IPS-18a (cell line): Measurements from ENCODE around the gene GTF3A.
"Not testable (repeated sequence)": the region's sequence is repeated elsewhere in the genome, so short reads cannot be mapped to it uniquely, and the experiment has no call there.

Source experiments
- H3K27ac ChIP-seq: one replicate; pipeline ENCODE4 v1.5.1; 2013; ENCODE audit warnings: low read length
- H3K27me3 ChIP-seq: one replicate; pipeline ENCODE4 v1.6.1; 2013; ENCODE audit warnings: mild to moderate bottlenecking, low read length; ENCODE audit not compliant: control insufficient read depth, insufficient read depth
- H3K36me3 ChIP-seq: one replicate; pipeline ENCODE4 v1.6.1; 2013; ENCODE audit warnings: low read depth, low read length; ENCODE audit not compliant: control insufficient read depth
- H3K4me1 ChIP-seq: one replicate; pipeline ENCODE4 v1.6.1; 2013; ENCODE audit warnings: low read depth, low read length; ENCODE audit not compliant: control insufficient read depth
- H3K4me3 ChIP-seq: one replicate; pipeline ENCODE4 v1.5.1; 2013; ENCODE audit warnings: low read length
- H3K9ac ChIP-seq: one replicate; pipeline ENCODE4 v1.6.1; 2013; ENCODE audit warnings: mild to moderate bottlenecking, low read length, moderate library complexity
- H3K9me3 ChIP-seq: one replicate; pipeline ENCODE4 v1.6.1; 2013; ENCODE audit warnings: low read depth, low read length; ENCODE audit not compliant: control insufficient read depth

GTF3A gene

GRCh38 chr13:27391471-27391870 is 32.9 kb upstream of the GTF3A start:
- Histone ChIP-seq H3K27me3 (no peaks in the 10 kb centered on the region), H3K4me3 (no peak overlapping the region), H3K4me1 (peaks cover 3% of the 10 kb centered on the region)

DNA sequence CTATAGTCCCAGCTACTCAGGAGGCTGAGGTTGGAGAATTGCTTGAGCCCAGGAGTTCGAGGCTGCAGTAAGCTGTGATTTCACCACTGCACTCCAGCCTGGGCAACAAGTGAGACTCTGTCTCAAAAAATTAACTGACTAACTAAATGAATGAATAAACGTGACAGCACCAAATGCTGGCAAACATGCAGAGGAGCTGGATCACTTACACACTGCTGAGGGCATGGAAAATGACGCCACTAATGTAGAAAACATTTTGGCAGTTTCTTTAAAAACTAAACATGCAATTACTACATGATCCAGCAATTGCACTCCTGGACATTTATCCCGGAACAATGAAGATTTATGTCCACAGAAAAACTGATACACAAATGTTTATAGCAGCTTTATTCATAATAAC is 31.3 kb upstream of the GTF3A start:
- Histone ChIP-seq H3K4me3 (no peak overlapping the region), H3K4me1 (no peaks in the 10 kb centered on the region), H3K27me3 (no peaks in the 10 kb centered on the region), H3K9ac (no peak overlapping the region), H3K27ac (no peak overlapping the region), H3K36me3 (no peaks in the 10 kb centered on the region), H3K9me3 (no peaks in the 10 kb centered on the region)

More at GRCh38 chr13:27391471-27391870, 32.9 kb upstream of the GTF3A start:
- Histone ChIP-seq H3K27ac (no peak overlapping the region), H3K36me3 (no peaks in the 10 kb centered on the region), H3K9me3 (no peaks in the 10 kb centered on the region), H3K9ac (no peak overlapping the region)

GRCh38 chr13:27395007-27395510 is 29.4 kb upstream of the GTF3A start:
- no peaks in the 10 kb centered on the region for H3K9me3 ChIP-seq

GRCh38 chr13:27396252-27396846 is 28.1 kb upstream of the GTF3A start:
- Histone ChIP-seq H3K9ac (no peak overlapping the region), H3K27ac (no peak overlapping the region), H3K27me3 (no peaks in the 10 kb centered on the region), H3K4me1 (no peaks in the 10 kb centered on the region), H3K36me3 (no peaks in the 10 kb centered on the region), H3K4me3 (no peak overlapping the region), H3K9me3 (no peaks in the 10 kb centered on the region)

More at GRCh38 chr13:27395007-27395510, 29.4 kb upstream of the GTF3A start:
- no peaks in the 10 kb centered on the region for H3K4me1 ChIP-seq
- H3K4me3 ChIP-seq = no peak overlapping the region
- no peak overlapping the region for H3K27ac ChIP-seq
- H3K27me3 ChIP-seq = no peaks in the 10 kb centered on the region
- H3K9ac ChIP-seq = no peak overlapping the region
- H3K36me3 ChIP-seq = no peaks in the 10 kb centered on the region

GRCh38 chr13:27398360-27398759 is 26.1 kb upstream of the GTF3A start:
- Histone ChIP-seq H3K9me3 (no peaks in the 10 kb centered on the region), H3K9ac (no peak overlapping the region), H3K4me1 (peaks cover 7% of the 10 kb centered on the region), H3K4me3 (no peak overlapping the region), H3K36me3 (no peaks in the 10 kb centered on the region), H3K27me3 (no peaks in the 10 kb centered on the region), H3K27ac (no peak overlapping the region)

- H3K9ac ChIP-seq, H3K27ac ChIP-seq, H3K36me3 ChIP-seq, H3K27me3 ChIP-seq, H3K4me3 ChIP-seq, H3K9me3 ChIP-seq: not testable (repeated sequence)
- H3K4me1 ChIP-seq = peaks cover 12% of the 10 kb centered on the region
These were observed 24.0 kb upstream of the GTF3A start for GRCh38 chr13:27400405-27400804.

DNA sequence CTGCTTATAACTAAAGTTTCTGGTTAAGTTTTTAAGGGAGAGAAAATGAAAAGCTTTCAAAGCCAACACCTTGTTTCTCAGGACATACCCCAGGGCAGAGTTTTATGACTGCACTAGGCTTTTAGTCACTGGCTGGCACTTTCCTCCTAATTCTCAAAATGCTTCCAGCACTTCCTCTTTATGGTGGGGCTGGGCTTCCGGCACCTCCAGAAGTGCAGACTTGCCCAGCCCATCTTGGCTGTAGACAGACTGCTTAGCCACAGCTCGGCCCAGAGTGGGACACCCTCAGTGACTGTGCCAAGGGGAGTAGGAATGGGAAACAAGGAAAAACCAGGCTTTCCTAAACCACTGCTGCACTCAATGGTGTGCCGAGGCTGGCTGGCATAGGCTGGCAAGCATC is 23.2 kb upstream of the GTF3A start:
- Histone ChIP-seq H3K9ac (no peak overlapping the region), H3K27ac (no peak overlapping the region), H3K27me3 (no peaks in the 10 kb centered on the region), H3K9me3 (no peaks in the 10 kb centered on the region), H3K4me3 (no peak overlapping the region), H3K36me3 (no peaks in the 10 kb centered on the region), H3K4me1 (peaks cover 12% of the 10 kb centered on the region)

- Histone ChIP-seq H3K36me3 (no peaks in the 10 kb centered on the region), H3K27me3 (no peaks in the 10 kb centered on the region), H3K4me1 (peaks cover 12% of the 10 kb centered on the region), H3K9me3 (no peaks in the 10 kb centered on the region), H3K4me3 (no peak overlapping the region), H3K9ac (no peak overlapping the region), H3K27ac (no peak overlapping the region)
These were observed 21.2 kb upstream of the GTF3A start for GRCh38 chr13:27403203-27403678.

- H3K4me3 ChIP-seq = no peak overlapping the region
- H3K4me1 ChIP-seq = peaks cover 12% of the 10 kb centered on the region
- H3K9ac ChIP-seq = no peak overlapping the region
- no peaks in the 10 kb centered on the region for H3K27me3 ChIP-seq
- no peak overlapping the region for H3K27ac ChIP-seq
- no peaks in the 10 kb centered on the region for H3K36me3 ChIP-seq
- no peaks in the 10 kb centered on the region for H3K9me3 ChIP-seq
These were observed 20.6 kb upstream of the GTF3A start for GRCh38 chr13:27403727-27404385.

GRCh38 chr13:27404680-27405079 is 19.7 kb upstream of the GTF3A start:
- no peak overlapping the region for H3K4me3 ChIP-seq
- H3K36me3 ChIP-seq = no peaks in the 10 kb centered on the region
- no peak overlapping the region for H3K9ac ChIP-seq
- peaks cover 12% of the 10 kb centered on the region for H3K4me1 ChIP-seq
- no peaks in the 10 kb centered on the region for H3K27me3 ChIP-seq
- no peaks in the 10 kb centered on the region for H3K9me3 ChIP-seq
- no peak overlapping the region for H3K27ac ChIP-seq

GRCh38 chr13:27405546-27406134 is 18.8 kb upstream of the GTF3A start:
- no peak overlapping the region for H3K9ac ChIP-seq
- H3K9me3 ChIP-seq = no peaks in the 10 kb centered on the region
- H3K36me3 ChIP-seq = no peaks in the 10 kb centered on the region
- H3K27ac ChIP-seq = no peak overlapping the region
- H3K4me3 ChIP-seq = no peak overlapping the region
- no peaks in the 10 kb centered on the region for H3K27me3 ChIP-seq
- H3K4me1 ChIP-seq = peaks cover 12% of the 10 kb centered on the region
